Body of pancreas (tissue), 4 donors: ENCODE results near the gene ACKR3. TPM values are rescaled to one million over a fixed set of nuclear protein-coding genes. Genes with fewer than 3 reads are reported as not detected.

Source experiments
- ATAC-seq: fragments of 150-250 bp; one replicate; pipeline ENCODE4 v1.9.1; 2016
- DNase-seq, 4 donors: peaks; one replicate each; pipeline ENCODE4 v3.0.0-alpha.2; 2019
- H3K27ac ChIP-seq, 4 donors: fragments of 200-600 bp; sonication (generic); 1 replicate in 3 of 4; 2 replicates in 1 of 4; pipeline versions ENCODE4 v1.5.1 to v1.6.1; 2016 to 2019; ENCODE audit warnings: mild to moderate bottlenecking in 1 of 4, mixed read lengths in 1 of 4, moderate library complexity in 1 of 4
- H3K27me3 ChIP-seq, 2 donors: fragments of 200-600 bp; sonication (generic); one replicate each; pipeline ENCODE4 v1.6.0; 2016; ENCODE audit warnings: mild to moderate bottlenecking in 1 of 2
- H3K36me3 ChIP-seq, 2 donors: fragments of 200-600 bp; sonication (generic); replicated peaks in 1 of 2; 2 replicates each; pipeline ENCODE4 v1.5.1; 2016; ENCODE audit warnings: low read depth in 2 of 2; ENCODE audit not compliant: insufficient read depth in 1 of 2
- H3K4me1 ChIP-seq: fragments of 200-600 bp; sonication (generic); one replicate; pipeline ENCODE4 v1.6.0; 2016
- H3K4me3 ChIP-seq, 2 donors: fragments of 200-600 bp; sonication (generic); 1 replicate in 1 of 2; 2 replicates in 1 of 2; pipeline ENCODE4 v1.5.1; 2016 to 2019
- H3K9me3 ChIP-seq, 3 donors: fragments of 200-600 bp; sonication (generic); 1 replicate in 2 of 3; 2 replicates in 1 of 3; pipeline ENCODE4 v1.5.1; 2016
- CTCF ChIP-seq, 7 experiments: fragments of 450-650 bp in 4 of 7; fragments of 200-600 bp in 3 of 7; sonication (generic) in 3 of 7; IDR thresholded peaks; one replicate each; pipeline ENCODE4 v1.5.1; 2016 to 2019; ENCODE audit warnings: antibody characterized with exemption in 7 of 7
- POLR2A ChIP-seq, 3 donors: fragments of 450-650 bp; IDR thresholded peaks; one replicate each; pipeline ENCODE4 v1.6.1; 2016; ENCODE audit warnings: antibody characterized with exemption in 3 of 3, mild to moderate bottlenecking in 2 of 3
- WGBS, 2 donors: methylation state at CpG; one replicate each; pipeline ENCODE4 v1.1.5; 2017; 5-methylcytosine and 5-hydroxymethylcytosine counted together
- intact Hi-C: fragments of 100-400 bp; cut with DNase I; formaldehyde crosslinking; loops from one replicate; pipeline ENCODE4 v1.15.1; 2023
- total RNA-seq, 2 donors: library from RNA; depleted of rRNA; stranded (reverse); fragments of >200 nt; gene quantifications; one replicate each; pipeline ENCODE4 v1.1.0, GENCODE V29; 2016

The ACKR3 gene
- total RNA-seq, 2 donors from 2014 or later = 10.4 to 18.1 TPM

GRCh38 chr2:236531996-236532395 is 37.6 kb upstream of the ACKR3 start:
- TF ChIP-seq CTCF (IDR thresholded peaks at IDR 0.05) = no peak
- TF ChIP-seq POLR2A (IDR thresholded peaks at IDR 0.05) = no peak
- intact Hi-C loops = no loop called here
- 88 to 100% methylated on average over 1 of the region's 1 CpG for WGBS, 2 donors

GRCh38 chr2:236533343-236533742 is 36.3 kb upstream of the ACKR3 start:
- ATAC-seq (no peak), DNase-seq (no peak)
- no peaks in the 10 kb centered on the region for H3K9me3 ChIP-seq
- intact Hi-C loops = no loop called here
- no peak overlapping the region for H3K4me3 ChIP-seq
- no peak for TF ChIP-seq CTCF (IDR thresholded peaks at IDR 0.05)
- TF ChIP-seq POLR2A (IDR thresholded peaks at IDR 0.05) = no peak
- H3K4me1 ChIP-seq = no peaks in the 10 kb centered on the region
- no peaks in the 10 kb centered on the region for H3K36me3 ChIP-seq
- H3K27ac ChIP-seq = no peak overlapping the region
- 70 to 78% methylated on average over 4 of the region's 4 CpGs for WGBS, 2 donors
- no peaks in the 10 kb centered on the region for H3K27me3 ChIP-seq

More at GRCh38 chr2:236531996-236532395, 37.6 kb upstream of the ACKR3 start:
- no peak overlapping the region for H3K27ac ChIP-seq
- peaks cover 9% of the 10 kb centered on the region for H3K4me1 ChIP-seq
- ATAC-seq (no peak), DNase-seq (no peak)
- no peaks in the 10 kb centered on the region for H3K9me3 ChIP-seq
- no peaks in the 10 kb centered on the region for H3K36me3 ChIP-seq
- H3K4me3 ChIP-seq = no peak overlapping the region
- H3K27me3 ChIP-seq = no peaks in the 10 kb centered on the region

GRCh38 chr2:236535024-236535423 is 34.6 kb upstream of the ACKR3 start:
- Histone ChIP-seq H3K4me3 (no peak overlapping the region), H3K27me3 (no peaks in the 10 kb centered on the region), H3K27ac (no peak overlapping the region), H3K36me3 (no peaks in the 10 kb centered on the region), H3K4me1 (no peaks in the 10 kb centered on the region), H3K9me3 (no peaks in the 10 kb centered on the region)
- intact Hi-C loops = no loop called here
- DNase-seq = no peak
- WGBS, 2 donors = 67 to 79% methylated on average over 5 of the region's 5 CpGs
- TF ChIP-seq CTCF (IDR thresholded peaks at IDR 0.05) = no peak
- no peak for TF ChIP-seq POLR2A (IDR thresholded peaks at IDR 0.05)
- ATAC-seq = no peak

- ATAC-seq (no peak), DNase-seq (peak in 1 of 4 donors; percentile 18)
- no peaks in the 10 kb centered on the region for H3K4me1 ChIP-seq
- intact Hi-C loops = no loop called here
- no peak overlapping the region for H3K27ac ChIP-seq
- H3K9me3 ChIP-seq = no peaks in the 10 kb centered on the region
- H3K36me3 ChIP-seq = no peaks in the 10 kb centered on the region
- no peaks in the 10 kb centered on the region for H3K27me3 ChIP-seq
- TF ChIP-seq CTCF (IDR thresholded peaks at IDR 0.05) = no peak
- no peak for TF ChIP-seq POLR2A (IDR thresholded peaks at IDR 0.05)
- WGBS, 2 donors = 47 to 65% methylated on average over 4 to 6 of the region's 6 CpGs
- H3K4me3 ChIP-seq = no peak overlapping the region
Observed at GRCh38 chr2:236536727-236537398, 32.8 kb upstream of the ACKR3 start.

DNA sequence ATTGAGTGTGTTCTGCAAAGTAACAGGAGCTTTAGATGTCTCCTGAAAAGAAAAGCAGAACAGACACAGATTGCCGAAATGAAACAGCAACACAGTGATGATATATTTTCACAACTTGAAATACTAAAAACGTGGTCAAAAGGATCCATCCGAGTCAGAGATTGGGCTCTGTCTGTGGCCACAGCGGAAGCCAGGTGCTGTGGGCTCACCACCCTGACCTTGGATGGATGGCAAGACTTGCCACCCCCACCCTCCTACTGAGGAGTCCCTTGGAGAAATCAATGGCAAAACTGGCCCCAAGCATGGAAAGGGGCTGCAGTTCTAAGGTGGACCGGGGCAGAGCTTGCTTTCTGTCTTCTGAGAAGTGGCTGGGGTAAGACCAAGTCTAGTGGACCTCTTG is 31.4 kb upstream of the ACKR3 start:
- Histone ChIP-seq H3K27ac (no peak overlapping the region), H3K9me3 (no peaks in the 10 kb centered on the region), H3K27me3 (no peaks in the 10 kb centered on the region), H3K4me3 (no peak overlapping the region), H3K4me1 (no peaks in the 10 kb centered on the region), H3K36me3 (no peaks in the 10 kb centered on the region)
- no peak for TF ChIP-seq POLR2A (IDR thresholded peaks at IDR 0.05)
- no peak for ATAC-seq
- whole genome bisulfite sequencing, 2 donors = 58 to 67% methylated on average over 5 of the region's 5 CpGs
- DNase-seq = no peak
- intact Hi-C loops = no loop called here
